GM19193 (cell line): ENCODE measurements around the gene TNFRSF1A.

Experiments used
- POLR2A ChIP-seq: IDR thresholded peaks from 4 replicates; pipeline ENCODE4 v1.6.1; 2011; ENCODE audit not compliant: insufficient read depth, insufficient read length; ENCODE audit errors: extremely low read depth

Gene TNFRSF1A

GRCh38 chr12:6297170-6297569, 44.7 kb downstream of the TNFRSF1A start:
- no peak for TF ChIP-seq POLR2A

GRCh38 chr12:6295094-6295811, 46.6 kb downstream of the TNFRSF1A start:
- TF ChIP-seq POLR2A, result no peak

- no peak for TF ChIP-seq POLR2A
These were observed 47.5 kb downstream of the TNFRSF1A start for GRCh38 chr12:6294156-6295093.

- no peak for TF ChIP-seq POLR2A
These were observed 49.3 kb downstream of the TNFRSF1A start for GRCh38 chr12:6292606-6293005.

GRCh38 chr12:6288235-6288634, 53.6 kb downstream of the TNFRSF1A start:
- no peak for TF ChIP-seq POLR2A

- no peak for TF ChIP-seq POLR2A
These were observed 56.2 kb downstream of the TNFRSF1A start for GRCh38 chr12:6285532-6286306.

GRCh38 chr12:6285063-6285477, 56.8 kb downstream of the TNFRSF1A start:
- no peak for TF ChIP-seq POLR2A

- no peak for TF ChIP-seq POLR2A
These were observed 57.6 kb downstream of the TNFRSF1A start for GRCh38 chr12:6284273-6284672.

- TF ChIP-seq POLR2A, result no peak
These were observed 59.4 kb downstream of the TNFRSF1A start for GRCh38 chr12:6282453-6282840.

GRCh38 chr12:6281081-6281809, 60.6 kb downstream of the TNFRSF1A start:
- TF ChIP-seq POLR2A, result no peak

- TF ChIP-seq POLR2A, result no peak
These were observed 61.2 kb downstream of the TNFRSF1A start for GRCh38 chr12:6280672-6281071.

- no peak for TF ChIP-seq POLR2A
These were observed 61.8 kb downstream of the TNFRSF1A start for GRCh38 chr12:6280053-6280469.

- no peak for TF ChIP-seq POLR2A
These were observed 62.2 kb downstream of the TNFRSF1A start for GRCh38 chr12:6279631-6280030.

GRCh38 chr12:6279256-6279628, 62.6 kb downstream of the TNFRSF1A start:
- no peak for TF ChIP-seq POLR2A
